ENCODE measurements around the gene RIC8A. TPM values are rescaled to one million over a fixed set of nuclear protein-coding genes. Genes with fewer than 3 reads are reported as not detected.
"Not testable (repeated sequence)": the region's sequence is repeated elsewhere in the genome, so short reads cannot be mapped to it uniquely, and the experiment has no call there.

RIC8A gene
- total RNA-seq, 1 donor from 2014 or later = 114 TPM

DNA sequence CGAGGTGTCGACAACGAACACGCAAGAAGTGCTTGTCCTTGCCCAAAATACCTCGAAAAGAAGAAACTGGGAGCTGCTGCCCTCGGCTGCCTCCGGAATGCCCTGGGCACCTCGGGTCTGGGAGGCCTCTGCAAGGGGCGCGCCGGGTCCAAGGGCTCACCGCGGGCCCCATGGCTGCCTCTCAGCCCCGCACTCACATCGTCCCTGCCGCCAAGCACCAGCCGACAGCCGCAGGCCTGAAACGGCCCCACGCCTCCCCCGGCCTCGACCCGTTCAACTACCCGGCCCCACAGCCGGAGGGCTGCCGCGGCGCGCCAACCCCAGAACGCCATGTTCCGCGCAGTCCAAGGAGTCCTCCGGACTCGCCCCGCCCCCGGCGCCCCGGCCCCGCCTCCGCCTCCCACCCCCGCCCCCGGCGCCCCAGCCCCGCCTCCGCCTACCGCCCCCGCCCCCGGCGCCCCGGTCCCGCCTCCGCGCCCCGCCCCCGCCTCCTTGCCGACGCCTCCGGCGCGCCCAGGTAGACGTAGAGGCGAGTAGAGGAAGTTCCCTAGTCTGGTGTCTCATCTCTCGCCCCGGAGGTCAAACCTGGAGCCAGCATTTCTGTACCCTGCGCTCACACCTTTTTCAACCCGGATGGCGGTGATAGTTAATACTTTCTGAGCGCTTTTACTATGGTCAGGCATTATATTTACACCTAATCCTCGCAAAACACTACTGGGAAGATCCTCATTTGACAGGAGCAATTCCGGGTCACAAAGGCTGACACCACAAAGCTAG lies 28.7 kb downstream of the RIC8A start, which contains the start of gene SIRT3:
Gene SIRT3 (minus strand): TSS at position 346 of the 777 bp plus-strand sequence. CDS start 14 bp downstream, at position 332.
- intact Hi-C loops (cut with micrococcal nuclease) = loop anchor here (1.0 to 5.0 kb wide), 8 partner anchors 29 to 301 kb away; partner anchors contain the start of genes BET1L, LRRC56, PGGHG and RIC8A
- DNase-seq (peak; percentile 76), ATAC-seq (ENCODE audit: low read depth) (peak; percentile 89)
- peaks cover 35% of the 10 kb centered on the region for H3K4me1 Mint-ChIP-seq
- peak within 1 kb of the TSS; percentile 98 for H3K4me3 Mint-ChIP-seq
- H3K27me3 Mint-ChIP-seq = no peaks in the 10 kb centered on the region
- H3K9me3 Mint-ChIP-seq = no peaks in the 10 kb centered on the region
- CTCF ChIA-PET = interaction anchor here (1.8 kb wide), 1 partner anchor 14 kb away, joined by 9 read pairs; no protein-coding TSS in a partner anchor
- peaks cover 28% of the 10 kb centered on the region for H3K36me3 Mint-ChIP-seq (ENCODE audit: low read depth)
- H3K27ac Mint-ChIP-seq = peak within 1 kb of the TSS; percentile 99
- POLR2A ChIA-PET = interaction anchor here (0.9 to 3.1 kb wide), 12 partner anchors 21 to 302 kb away, joined by 3 to 55 read pairs (median 6); partner anchors contain the start of genes BET1L, HRAS, LRRC56 and RIC8A
- TF ChIP-seq CTCF (IDR thresholded peaks at IDR 0.05) = no peak

DNA sequence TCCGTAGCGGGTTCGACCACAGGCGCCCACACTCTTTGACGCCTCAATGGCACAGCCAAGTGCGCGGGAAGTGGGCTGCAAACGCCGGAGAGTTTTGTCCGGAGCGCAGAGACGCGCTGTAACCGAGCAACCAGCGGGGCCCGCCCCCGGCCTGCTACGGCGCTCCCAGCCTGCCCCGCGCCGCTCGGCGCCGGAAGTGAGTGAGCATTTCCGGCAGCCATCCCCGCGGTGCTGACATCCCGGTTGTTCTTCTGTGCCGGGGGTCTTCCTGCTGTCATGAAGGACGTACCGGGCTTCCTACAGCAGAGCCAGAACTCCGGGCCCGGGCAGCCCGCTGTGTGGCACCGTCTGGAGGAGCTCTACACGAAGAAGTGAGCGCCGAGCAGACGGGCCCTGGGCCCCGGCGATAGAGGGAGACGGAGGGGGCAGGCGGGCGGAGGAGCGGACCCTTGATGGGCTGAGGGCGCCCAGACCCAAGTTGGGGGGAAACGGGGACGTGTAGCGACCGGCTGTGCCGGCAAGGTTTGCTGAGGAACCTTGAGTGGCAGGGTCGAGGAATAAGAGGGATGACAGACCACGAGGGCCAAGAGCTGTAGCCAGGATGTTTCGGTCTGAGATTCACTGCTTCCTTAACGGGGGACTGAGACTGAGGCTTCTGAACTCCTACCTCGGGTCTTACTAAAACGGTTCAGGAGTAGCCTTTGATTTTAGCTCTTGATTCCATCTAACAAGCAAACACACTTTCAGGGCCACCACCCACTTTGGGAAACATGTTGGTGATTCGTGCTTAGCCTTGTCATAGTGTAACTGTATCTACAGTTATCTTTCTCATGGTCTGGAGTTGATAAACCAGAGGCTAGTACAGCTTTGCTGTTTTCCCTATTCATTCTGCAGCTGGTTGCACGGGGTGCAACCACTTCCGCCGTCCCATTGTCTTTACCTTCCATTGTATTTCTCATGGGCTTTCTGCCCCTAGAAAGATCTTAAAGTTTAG lies 29.6 kb downstream of the RIC8A start, which contains the start of gene PSMD13:
Gene PSMD13 (plus strand): TSS at position 203 of the 994 bp plus-strand sequence. CDS start 74 bp downstream, at position 277.
- Mint-ChIP-seq H3K27ac (peak within 1 kb of the TSS; percentile 99), H3K27me3 (no peaks in the 10 kb centered on the region), H3K4me3 (peak within 1 kb of the TSS; percentile 98), H3K9me3 (no peaks in the 10 kb centered on the region), H3K36me3 (ENCODE audit: low read depth) (peaks cover 37% of the 10 kb centered on the region), H3K4me1 (peaks cover 41% of the 10 kb centered on the region)
- DNase-seq = peak; percentile 85
- no peak for TF ChIP-seq CTCF (IDR thresholded peaks at IDR 0.05)
- ATAC-seq (ENCODE audit: low read depth) = peak; percentile 78
- CTCF ChIA-PET = interaction anchor here (1.8 kb wide), 1 partner anchor 14 kb away, joined by 9 read pairs; no protein-coding TSS in a partner anchor
- intact Hi-C loops (cut with micrococcal nuclease) = loop anchor here (1.0 to 5.0 kb wide), 8 partner anchors 30 to 300 kb away; partner anchors contain the start of genes BET1L, LRRC56, PGGHG and RIC8A
- POLR2A ChIA-PET = interaction anchor here (0.8 to 3.1 kb wide), 20 partner anchors 12 to 301 kb away, joined by 3 to 55 read pairs (median 4); partner anchors contain the start of genes B4GALNT4, BET1L, HRAS and IFITM2

- not testable (repeated sequence) for DNase-seq; ATAC-seq (ENCODE audit: low read depth); H3K27ac Mint-ChIP-seq; H3K9me3 Mint-ChIP-seq; H3K27me3 Mint-ChIP-seq
- H3K4me1 Mint-ChIP-seq = peaks cover 40% of the 10 kb centered on the region
- peak overlapping the region; percentile 98 for H3K4me3 Mint-ChIP-seq
- ChIA-PET POLR2A (interaction anchor here (1.1 to 3.1 kb wide), 5 partner anchors 10 to 176 kb away, joined by 3 to 55 read pairs (median 3); partner anchors contain the start of genes B4GALNT4, BET1L, RIC8A and SIGIRR), CTCF (interaction anchor here (1.0 to 1.8 kb wide), 2 partner anchors 12 to 66 kb away, joined by 3 to 9 read pairs; no protein-coding TSS in a partner anchor)
- intact Hi-C loops (cut with micrococcal nuclease) = loop anchor here (5.0 kb wide), 1 partner anchor 49 kb away; the partner anchor contains the start of gene PGGHG
- peaks cover 44% of the 10 kb centered on the region for H3K36me3 Mint-ChIP-seq (ENCODE audit: low read depth)
Measured at GRCh38 chr11:238346-238745, 30.8 kb downstream of the RIC8A start.

GRCh38 chr11:240315-240714 lies 32.8 kb downstream of the RIC8A start:
- CTCF ChIA-PET = interaction anchor here (0.7 kb wide), 1 partner anchor 11 kb away, joined by 3 read pairs; no protein-coding TSS in a partner anchor

More at GRCh38 chr11:240315-240714, 32.8 kb downstream of the RIC8A start:
- H3K27ac Mint-ChIP-seq = no peak overlapping the region
- intact Hi-C loops (cut with micrococcal nuclease) = no loop called here
- H3K9me3 Mint-ChIP-seq = no peaks in the 10 kb centered on the region
- TF ChIP-seq CTCF (IDR thresholded peaks at IDR 0.05) = no peak
- DNase-seq (no peak), ATAC-seq (ENCODE audit: low read depth) (no peak)
- peaks cover 36% of the 10 kb centered on the region for H3K4me1 Mint-ChIP-seq
- H3K36me3 Mint-ChIP-seq (ENCODE audit: low read depth) = peaks cover 60% of the 10 kb centered on the region
- POLR2A ChIA-PET = no interaction called here
- H3K27me3 Mint-ChIP-seq = no peaks in the 10 kb centered on the region
- no peak overlapping the region for H3K4me3 Mint-ChIP-seq

Data from activated B cell treated with CpG ODN at 0.5 μM for 24 hours (primary cell).